ENCODE data around the gene WTIP. TPM values are rescaled to one million over a fixed set of nuclear protein-coding genes. Genes with fewer than 3 reads are reported as not detected.

The WTIP gene
- total RNA-seq, 3 donors from 2014 or later: 1.5 to 12.3 (median 3.2) TPM

GRCh38 chr19:34523408-34523807 is 41.9 kb downstream of the WTIP start:
- DNase-seq (no peak), ATAC-seq (no peak)
- TF ChIP-seq, protein P1, sequence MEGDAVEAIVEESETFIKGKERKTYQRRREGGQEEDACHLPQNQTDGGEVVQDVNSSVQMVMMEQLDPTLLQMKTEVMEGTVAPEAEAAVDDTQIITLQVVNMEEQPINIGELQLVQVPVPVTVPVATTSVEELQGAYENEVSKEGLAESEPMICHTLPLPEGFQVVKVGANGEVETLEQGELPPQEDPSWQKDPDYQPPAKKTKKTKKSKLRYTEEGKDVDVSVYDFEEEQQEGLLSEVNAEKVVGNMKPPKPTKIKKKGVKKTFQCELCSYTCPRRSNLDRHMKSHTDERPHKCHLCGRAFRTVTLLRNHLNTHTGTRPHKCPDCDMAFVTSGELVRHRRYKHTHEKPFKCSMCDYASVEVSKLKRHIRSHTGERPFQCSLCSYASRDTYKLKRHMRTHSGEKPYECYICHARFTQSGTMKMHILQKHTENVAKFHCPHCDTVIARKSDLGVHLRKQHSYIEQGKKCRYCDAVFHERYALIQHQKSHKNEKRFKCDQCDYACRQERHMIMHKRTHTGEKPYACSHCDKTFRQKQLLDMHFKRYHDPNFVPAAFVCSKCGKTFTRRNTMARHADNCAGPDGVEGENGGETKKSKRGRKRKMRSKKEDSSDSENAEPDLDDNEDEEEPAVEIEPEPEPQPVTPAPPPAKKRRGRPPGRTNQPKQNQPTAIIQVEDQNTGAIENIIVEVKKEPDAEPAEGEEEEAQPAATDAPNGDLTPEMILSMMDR (IDR thresholded peaks at IDR 0.05): no peak
- intact Hi-C loops (cut with DNase I, micrococcal nuclease): no loop called here
- Histone ChIP-seq H3K4me3 (no peak overlapping the region), H3K4me1 (ENCODE audit: low read depth) (no peaks in the 10 kb centered on the region), H3K9me3 (no peaks in the 10 kb centered on the region), H3K36me3 (ENCODE audit: low read depth) (no peaks in the 10 kb centered on the region)

DNA sequence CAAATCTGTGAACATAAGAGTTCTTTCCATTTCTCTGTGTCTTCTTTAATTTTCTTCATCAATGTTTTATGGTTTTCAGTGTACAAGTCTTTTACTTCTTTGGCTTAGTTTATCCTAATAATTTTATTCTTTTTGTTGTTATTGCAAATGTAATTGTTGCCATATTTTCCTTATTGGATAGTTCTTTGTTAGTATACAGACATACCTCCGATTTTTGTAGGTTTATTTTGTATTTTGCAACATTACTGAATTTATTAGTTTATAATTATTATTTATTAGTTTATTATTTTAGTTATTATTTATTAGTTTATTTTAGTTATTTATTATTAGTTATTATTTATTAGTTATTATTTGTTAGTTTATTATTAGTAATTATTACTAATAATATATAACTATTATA is 43.4 kb downstream of the WTIP start:
- ATAC-seq: no peak

GRCh38 chr19:34534206-34534605 is 52.6 kb downstream of the WTIP start:
- no peak for ATAC-seq
- TF ChIP-seq, protein P1 (IDR thresholded peaks at IDR 0.05): no peak
- Histone ChIP-seq H3K9me3 (no peaks in the 10 kb centered on the region), H3K36me3 (ENCODE audit: low read depth) (no peaks in the 10 kb centered on the region), H3K4me3 (no peak overlapping the region), H3K4me1 (ENCODE audit: low read depth) (no peaks in the 10 kb centered on the region)
- no peak for DNase-seq
- intact Hi-C loops (cut with DNase I, micrococcal nuclease): no loop called here

More for the DNA sequence above, 43.4 kb downstream of the WTIP start:
- Histone ChIP-seq H3K9me3 (no peaks in the 10 kb centered on the region), H3K4me1 (ENCODE audit: low read depth) (no peaks in the 10 kb centered on the region), H3K4me3 (no peak overlapping the region), H3K36me3 (ENCODE audit: low read depth) (no peaks in the 10 kb centered on the region)
- no peak for DNase-seq
- intact Hi-C loops (cut with DNase I, micrococcal nuclease): no loop called here
- TF ChIP-seq, protein P1 (IDR thresholded peaks at IDR 0.05): no peak

GRCh38 chr19:34539396-34539795 is 57.8 kb downstream of the WTIP start:
- peaks cover 4% of the 10 kb centered on the region for H3K9me3 ChIP-seq
- ATAC-seq: no peak
- intact Hi-C loops (cut with DNase I, micrococcal nuclease): no loop called here
- DNase-seq: no peak
- H3K4me1 ChIP-seq (ENCODE audit: low read depth): no peaks in the 10 kb centered on the region
- TF ChIP-seq, protein P1 (IDR thresholded peaks at IDR 0.05): no peak
- H3K36me3 ChIP-seq (ENCODE audit: low read depth): no peaks in the 10 kb centered on the region
- H3K4me3 ChIP-seq: no peak overlapping the region

DNA sequence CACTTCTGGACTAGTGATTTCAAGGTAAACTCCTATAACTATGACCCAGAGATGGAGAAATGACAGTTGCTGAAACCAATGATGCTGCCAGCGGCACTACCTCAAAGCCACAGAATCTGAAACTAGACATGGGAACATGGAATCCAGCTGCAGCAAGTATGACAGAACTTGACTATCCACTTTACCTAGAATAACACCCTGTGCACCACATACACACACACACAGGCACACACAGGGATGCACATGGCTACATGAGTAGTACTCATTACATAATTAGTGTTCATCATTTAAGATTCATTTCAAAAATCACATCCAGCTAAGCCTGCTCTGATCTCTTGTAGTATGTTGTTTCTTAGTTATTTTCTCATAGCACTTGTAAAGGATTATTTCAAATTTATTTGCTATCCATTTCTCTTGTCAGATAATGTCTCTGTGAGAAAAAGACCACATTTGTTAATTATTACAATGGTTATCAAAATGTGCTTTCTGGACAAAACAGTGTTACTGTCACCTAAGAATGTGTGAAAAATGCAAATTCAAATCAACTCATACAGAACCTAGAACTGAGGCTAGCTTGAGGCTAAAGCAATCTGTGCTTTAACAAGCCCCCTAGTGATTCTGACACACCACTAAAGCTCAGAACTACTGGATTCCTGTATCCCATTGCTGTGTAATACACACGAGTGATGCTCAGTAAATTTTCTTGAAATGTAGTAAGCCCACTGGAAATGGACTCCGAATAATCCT is 59.4 kb downstream of the WTIP start:
- intact Hi-C loops (cut with DNase I, micrococcal nuclease): no loop called here
- DNase-seq (no peak), ATAC-seq (no peak)
- no peaks in the 10 kb centered on the region for H3K4me1 ChIP-seq (ENCODE audit: low read depth)
- H3K36me3 ChIP-seq (ENCODE audit: low read depth): no peaks in the 10 kb centered on the region
- peaks cover 4% of the 10 kb centered on the region for H3K9me3 ChIP-seq
- TF ChIP-seq, protein P1 (IDR thresholded peaks at IDR 0.05): no peak
- no peak overlapping the region for H3K4me3 ChIP-seq

Measured in mucosa of descending colon (tissue), 3 donors.